Tibial nerve (tissue), 4 donors: ENCODE data around the gene RASSF8.

ENCODE experiments used
- CTCF ChIP-seq, 5 experiments: fragments of 200-600 bp in 3 of 5; fragments of 450-650 bp in 2 of 5; sonication (generic) in 3 of 5; IDR thresholded peaks; one replicate each; pipeline ENCODE4 v1.5.1; 2016 to 2019; ENCODE audit warnings: antibody characterized with exemption in 5 of 5, mild to moderate bottlenecking in 3 of 5, moderate library complexity in 2 of 5
- EP300 ChIP-seq, 2 donors: sonication (generic); formaldehyde crosslinking; IDR thresholded peaks; one replicate each; pipeline ENCODE4 v1.6.1; 2017; ENCODE audit warnings: antibody characterized with exemption in 2 of 2, mild to moderate bottlenecking in 1 of 2

DNA sequence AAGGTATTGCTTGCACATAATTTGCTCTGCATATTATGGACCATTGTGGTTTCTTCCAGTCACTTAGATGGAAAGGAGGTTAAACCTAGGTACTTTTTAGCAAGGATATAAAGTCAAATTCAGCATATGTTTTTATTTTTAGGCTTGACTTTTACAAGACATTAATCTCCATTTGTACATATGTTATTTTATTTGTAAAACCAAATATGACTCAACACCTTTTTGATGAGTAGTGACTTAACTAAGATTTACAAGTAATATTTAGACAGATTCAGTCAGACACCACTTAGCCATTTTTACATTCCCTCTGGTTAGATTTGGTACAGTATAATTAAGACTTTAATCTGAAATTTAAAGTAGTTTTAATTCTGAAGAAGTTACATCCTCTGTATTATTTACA, 111.3 kb downstream of the RASSF8 start:
- TF ChIP-seq CTCF (IDR thresholded peaks at IDR 0.05) (no peak), EP300 (IDR thresholded peaks at IDR 0.05) (no peak)
